ENCODE data around the gene CDIP1.

DNA sequence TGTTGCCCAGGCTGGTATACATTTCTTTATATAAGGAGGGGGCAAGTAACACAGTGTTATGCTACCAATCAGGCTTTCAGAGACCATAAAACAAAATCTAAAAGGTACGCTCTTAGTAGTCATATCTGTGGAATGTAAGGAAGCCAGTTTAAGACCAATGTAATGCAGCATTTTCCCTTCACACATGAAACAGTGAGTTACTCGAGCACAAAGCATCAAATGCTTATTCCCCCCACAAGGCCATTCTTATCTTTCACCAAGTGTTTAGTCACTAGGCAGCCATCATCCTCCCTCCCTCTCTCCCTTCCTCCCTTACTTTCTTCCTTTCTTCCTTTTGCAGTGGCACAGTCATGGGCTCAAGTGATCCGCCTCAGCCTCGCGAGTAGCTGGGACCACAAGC is 49.5 kb downstream of the CDIP1 start:
- TF ChIP-seq CTCF (IDR thresholded peaks at IDR 0.05; ENCODE audit: borderline replicate concordance, extremely low read depth, low read length, poor library complexity, severe bottlenecking) (no peak), EZH2 (IDR thresholded peaks at IDR 0.05; ENCODE audit: borderline replicate concordance, low read depth, low read length, severe bottlenecking) (no peak)

All from DND-41 (cell line).